Activated CD4-positive, alpha-beta memory T cell treated with anti-CD3 and anti-CD28 coated beads, Interleukin-2, amount 10 ng/mL, durations not matched to agents 7 days and 5 days (primary cell): ENCODE data around the gene FBXL20. TPM values are rescaled to one million over a fixed set of nuclear protein-coding genes. Genes with fewer than 3 reads are reported as not detected.

Experiments
- CTCF ChIA-PET: fragments of 350-600 bp; sonication (Branson Sonifier 250); formaldehyde crosslinking; loops from one replicate; lab custom pipeline; 2021; ENCODE audit warnings: antibody characterized with exemption, inconsistent platforms; lab: Charles Lee
- POLR2A ChIA-PET: fragments of 350-600 bp; sonication (Branson Sonifier 250); formaldehyde crosslinking; loops from one replicate; lab custom pipeline; 2021; ENCODE audit warnings: antibody characterized with exemption; lab: Charles Lee
- DNase-seq: peaks from one replicate; pipeline ENCODE4 v3.0.0-alpha.2; 2020
- H3K27ac Mint-ChIP-seq: one replicate; pipeline ENCODE4 v1.8.0; 2021; ENCODE audit warnings: mild to moderate bottlenecking, mixed read lengths
- H3K27me3 Mint-ChIP-seq: one replicate; pipeline ENCODE4 v1.8.0; 2021; ENCODE audit warnings: mixed read lengths
- H3K36me3 Mint-ChIP-seq: one replicate; pipeline ENCODE4 v1.8.0; 2021; ENCODE audit warnings: low read depth, mixed read lengths
- H3K4me1 Mint-ChIP-seq: one replicate; pipeline ENCODE4 v1.8.0; 2021; ENCODE audit warnings: mixed read lengths
- H3K4me3 Mint-ChIP-seq: one replicate; pipeline ENCODE4 v1.8.0; 2021; ENCODE audit warnings: mild to moderate bottlenecking, mixed read lengths
- H3K9me3 Mint-ChIP-seq: one replicate; pipeline ENCODE4 v1.8.0; 2021; ENCODE audit warnings: mixed read lengths
- total RNA-seq, 2 experiments: library from RNA; stranded (reverse); gene quantifications; one replicate each; pipeline ENCODE4 v1.2.3, GENCODE V29; 2021

FBXL20 gene
- total RNA-seq, 2 experiments from 2014 or later, result 17.5 to 18.4 TPM

GRCh38 chr17:39210093-39210434 is 191.4 kb downstream of the FBXL20 start:
- Mint-ChIP-seq H3K27me3 (peaks cover 18% of the 10 kb centered on the region), H3K36me3 (peaks cover 2% of the 10 kb centered on the region), H3K4me3 (no peak overlapping the region), H3K4me1 (peaks cover 17% of the 10 kb centered on the region), H3K9me3 (no peaks in the 10 kb centered on the region), H3K27ac (no peak overlapping the region)
- CTCF ChIA-PET, result interaction anchor here (1.0 to 7.4 kb wide), 3 partner anchors 10 to 45 kb away, joined by 3 to 208 read pairs (median 3); partner anchors contain the start of gene RPL19
- POLR2A ChIA-PET, result interaction anchor here (2.5 kb wide), 1 partner anchor 10 kb away, joined by 10 read pairs; the partner anchor contains the start of gene RPL19
- DNase-seq, result no peak

GRCh38 chr17:39209317-39210092 is 191.9 kb downstream of the FBXL20 start:
- POLR2A ChIA-PET, result interaction anchor here (0.6 to 2.5 kb wide), 3 partner anchors 10 to 18 kb away, joined by 3 to 10 read pairs (median 4); partner anchors contain the start of gene RPL19
- Mint-ChIP-seq H3K4me1 (peaks cover 18% of the 10 kb centered on the region), H3K9me3 (no peaks in the 10 kb centered on the region), H3K4me3 (peak overlapping the region; percentile 4), H3K27ac (no peak overlapping the region), H3K27me3 (peaks cover 17% of the 10 kb centered on the region), H3K36me3 (peaks cover 7% of the 10 kb centered on the region)
- DNase-seq, result peak; percentile 65
- CTCF ChIA-PET, result interaction anchor here (1.0 to 7.4 kb wide), 3 partner anchors 10 to 45 kb away, joined by 3 to 208 read pairs (median 3); partner anchors contain the start of gene RPL19

- Mint-ChIP-seq H3K4me3 (no peak overlapping the region), H3K36me3 (peaks cover 14% of the 10 kb centered on the region), H3K27ac (no peak overlapping the region), H3K9me3 (no peaks in the 10 kb centered on the region), H3K27me3 (peaks cover 17% of the 10 kb centered on the region), H3K4me1 (peaks cover 19% of the 10 kb centered on the region)
- ChIA-PET CTCF (interaction anchor here (1.0 to 7.4 kb wide), 3 partner anchors 9 to 44 kb away, joined by 3 to 208 read pairs (median 3); partner anchors contain the start of gene RPL19), POLR2A (interaction anchor here (0.6 to 2.5 kb wide), 3 partner anchors 9 to 19 kb away, joined by 3 to 10 read pairs (median 4); partner anchors contain the start of gene RPL19)
- DNase-seq, result no peak
These were observed 192.5 kb downstream of the FBXL20 start for GRCh38 chr17:39208893-39209292.

- H3K4me3 Mint-ChIP-seq, result no peak overlapping the region
- CTCF ChIA-PET, result interaction anchor here (2.9 to 7.4 kb wide), 2 partner anchors 12 to 31 kb away, joined by 9 to 208 read pairs; no protein-coding TSS in a partner anchor
These were observed 193.3 kb downstream of the FBXL20 start for GRCh38 chr17:39208136-39208535.

GRCh38 chr17:39205112-39205526 is 196.3 kb downstream of the FBXL20 start:
- Mint-ChIP-seq H3K27me3 (peaks cover 5% of the 10 kb centered on the region), H3K4me1 (peaks cover 43% of the 10 kb centered on the region)
- POLR2A ChIA-PET, result interaction anchor here (3.7 kb wide), 1 partner anchor 32 kb away, joined by 22 read pairs; no protein-coding TSS in a partner anchor

More at GRCh38 chr17:39208136-39208535, 193.3 kb downstream of the FBXL20 start:
- POLR2A ChIA-PET, result interaction anchor here (2.1 to 3.7 kb wide), 3 partner anchors 8 to 36 kb away, joined by 9 to 22 read pairs (median 10); partner anchors contain the start of gene RPL19
- Mint-ChIP-seq H3K9me3 (no peaks in the 10 kb centered on the region), H3K4me1 (peaks cover 24% of the 10 kb centered on the region), H3K27me3 (peaks cover 17% of the 10 kb centered on the region), H3K27ac (no peak overlapping the region), H3K36me3 (peaks cover 21% of the 10 kb centered on the region)
- DNase-seq, result no peak

GRCh38 chr17:39204245-39204644 is 197.2 kb downstream of the FBXL20 start:
- no peak overlapping the region for H3K4me3 Mint-ChIP-seq
- CTCF ChIA-PET, result interaction anchor here (0.5 to 7.4 kb wide), 2 partner anchors 35 to 192 kb away, joined by 3 to 208 read pairs; no protein-coding TSS in a partner anchor

More at GRCh38 chr17:39205112-39205526, 196.3 kb downstream of the FBXL20 start:
- H3K36me3 Mint-ChIP-seq, result peaks cover 48% of the 10 kb centered on the region
- no peak overlapping the region for H3K27ac Mint-ChIP-seq
- no peak overlapping the region for H3K4me3 Mint-ChIP-seq
- H3K9me3 Mint-ChIP-seq, result no peaks in the 10 kb centered on the region
- DNase-seq, result no peak
- CTCF ChIA-PET, result interaction anchor here (0.7 to 7.4 kb wide), 4 partner anchors 9 to 348 kb away, joined by 3 to 208 read pairs (median 6); no protein-coding TSS in a partner anchor

More at GRCh38 chr17:39204245-39204644, 197.2 kb downstream of the FBXL20 start:
- Mint-ChIP-seq H3K36me3 (peaks cover 51% of the 10 kb centered on the region), H3K9me3 (no peaks in the 10 kb centered on the region), H3K27me3 (no peaks in the 10 kb centered on the region), H3K27ac (no peak overlapping the region), H3K4me1 (peaks cover 46% of the 10 kb centered on the region)
- DNase-seq, result no peak
- POLR2A ChIA-PET, result no interaction called here

Other genes starting within 250 kb of the FBXL20 start
- gene PLXDC1, start 250.0 kb downstream of the FBXL20 start, total RNA-seq, result 1 to 10 TPM; 7.2 to 7.3 TPM
- gene ARL5C, start 235.5 kb downstream of the FBXL20 start, total RNA-seq, result under 1 TPM in 1 of 2 experiments, not detected in 1; 0.15 TPM
- gene CACNB1, start 204.0 kb downstream of the FBXL20 start, total RNA-seq, result 10 to 100 TPM; 19.5 to 24.0 TPM
- 1,000 to 10,000 TPM; 1,724 to 1,761 TPM for gene RPL19, start 201.3 kb downstream of the FBXL20 start, total RNA-seq
- not detected for gene STAC2, start 175.7 kb downstream of the FBXL20 start, total RNA-seq
- 10 to 100 TPM; 51.0 to 51.9 TPM for gene MED1, start 49.6 kb upstream of the FBXL20 start, total RNA-seq
- gene CDK12, start 59.9 kb upstream of the FBXL20 start, total RNA-seq, result 10 to 100 TPM; 68.1 to 70.7 TPM
- gene NEUROD2, start 206.3 kb upstream of the FBXL20 start, total RNA-seq, result not detected
- gene PPP1R1B, start 225.3 kb upstream of the FBXL20 start, total RNA-seq, result not detected
- 10 to 100 TPM; 72.0 to 73.7 TPM for gene STARD3, start 235.5 kb upstream of the FBXL20 start, total RNA-seq